Colonic mucosa (tissue), 4 donors: ENCODE data around the gene C3orf52. TPM values are rescaled to one million over a fixed set of nuclear protein-coding genes. Genes with fewer than 3 reads are reported as not detected.

Experiments
- DNase-seq: peaks from one replicate; pipeline ENCODE4 v3.0.0-alpha.2; 2020
- H3K27ac ChIP-seq: fragments of 200-600 bp; one replicate; pipeline ENCODE4 v1.8.0; 2021
- H3K27me3 ChIP-seq: fragments of 200-600 bp; one replicate; pipeline ENCODE4 v1.8.0; 2021
- H3K36me3 ChIP-seq: fragments of 200-600 bp; one replicate; pipeline ENCODE4 v1.8.0; 2021
- H3K4me1 ChIP-seq: fragments of 200-600 bp; one replicate; pipeline ENCODE4 v1.8.0; 2021; ENCODE audit warnings: mild to moderate bottlenecking
- H3K4me3 ChIP-seq: fragments of 200-600 bp; one replicate; pipeline ENCODE4 v1.8.0; 2021
- H3K9ac ChIP-seq, 2 donors: one replicate each; pipeline ENCODE4 v1.7.0; 2013; ENCODE audit warnings: control low read depth in 2 of 2, low read depth in 2 of 2, low read length in 2 of 2
- H3K9me3 ChIP-seq: fragments of 200-600 bp; one replicate; pipeline ENCODE4 v1.8.0; 2021
- CTCF ChIP-seq: fragments of 200-600 bp; IDR thresholded peaks from one replicate; pipeline ENCODE4 v1.8.0; 2022; ENCODE audit warnings: antibody characterized with exemption, mild to moderate bottlenecking
- intact Hi-C: fragments of 100-400 bp; cut with DNase I; formaldehyde crosslinking; loops from one replicate; pipeline ENCODE4 v1.14.1; 2022
- total RNA-seq, 2 donors: library from RNA; stranded (reverse); fragmentation: NEBNext Ultra II Directional in 1 of 2; extraction: Animal tissue kit (Norgen Biotek cat#: 25700) in 1 of 2; gene quantifications; one replicate each; pipeline ENCODE4 v1.2.1, GENCODE V29; 2021
- donor health status: healthy.
- donor health status: DM: no; HTN: no; CAD: no.
- donor health status: DM: no; HTN: no; CAD: no.

The C3orf52 gene
- total RNA-seq, 2 donors from 2014 or later: 25.1 to 39.3 TPM

- H3K4me1 ChIP-seq: peaks cover 5% of the 10 kb centered on the region
- no peak for TF ChIP-seq CTCF
- H3K4me3 ChIP-seq: no peak overlapping the region
- H3K27me3 ChIP-seq: no peaks in the 10 kb centered on the region
- no peaks in the 10 kb centered on the region for H3K36me3 ChIP-seq
- intact Hi-C loops: no loop called here
- no peak overlapping the region for H3K27ac ChIP-seq
- no peak for DNase-seq
- no peaks in the 10 kb centered on the region for H3K9me3 ChIP-seq
- H3K9ac ChIP-seq: no peak overlapping the region
Measured at GRCh38 chr3:112088944-112089343, 2.8 kb downstream of the C3orf52 start.

- no peak for TF ChIP-seq CTCF
- Histone ChIP-seq H3K27me3 (no peaks in the 10 kb centered on the region), H3K9me3 (no peaks in the 10 kb centered on the region), H3K4me3 (no peak overlapping the region), H3K36me3 (no peaks in the 10 kb centered on the region), H3K27ac (peak overlapping the region; percentile 73), H3K4me1 (peaks cover 5% of the 10 kb centered on the region), H3K9ac (peak overlapping the region in 1 of 2 donors; percentile 48)
- peak; percentile 35 for DNase-seq
- intact Hi-C loops: no loop called here
Measured at GRCh38 chr3:112089956-112090886, 4.0 kb downstream of the C3orf52 start.

- Histone ChIP-seq H3K36me3 (no peaks in the 10 kb centered on the region), H3K9me3 (no peaks in the 10 kb centered on the region), H3K4me1 (peaks cover 5% of the 10 kb centered on the region), H3K9ac (peak overlapping the region in 1 of 2 donors; percentile 48), H3K4me3 (no peak overlapping the region), H3K27ac (peak overlapping the region; percentile 73), H3K27me3 (no peaks in the 10 kb centered on the region)
- peak; percentile 55 for DNase-seq
- TF ChIP-seq CTCF: no peak
- intact Hi-C loops: no loop called here
Measured at GRCh38 chr3:112090887-112091586, 4.8 kb downstream of the C3orf52 start.

- peaks cover 5% of the 10 kb centered on the region for H3K4me1 ChIP-seq
- no peaks in the 10 kb centered on the region for H3K9me3 ChIP-seq
- H3K4me3 ChIP-seq: no peak overlapping the region
- H3K27me3 ChIP-seq: no peaks in the 10 kb centered on the region
- peak; percentile 29 for DNase-seq
- no peak for TF ChIP-seq CTCF
- no peaks in the 10 kb centered on the region for H3K36me3 ChIP-seq
- H3K9ac ChIP-seq: no peak overlapping the region
- H3K27ac ChIP-seq: peak overlapping the region; percentile 45
- intact Hi-C loops: no loop called here
Measured at GRCh38 chr3:112092496-112093179, 6.4 kb downstream of the C3orf52 start.

- peaks cover 5% of the 10 kb centered on the region for H3K4me1 ChIP-seq
- no peaks in the 10 kb centered on the region for H3K9me3 ChIP-seq
- H3K9ac ChIP-seq: no peak overlapping the region
- H3K4me3 ChIP-seq: no peak overlapping the region
- H3K36me3 ChIP-seq: no peaks in the 10 kb centered on the region
- TF ChIP-seq CTCF: no peak
- no peaks in the 10 kb centered on the region for H3K27me3 ChIP-seq
- H3K27ac ChIP-seq: peak overlapping the region; percentile 45
- DNase-seq: no peak
- intact Hi-C loops: no loop called here
Measured at GRCh38 chr3:112093180-112093522, 7.0 kb downstream of the C3orf52 start.
